Measurements from ENCODE around the gene ISCU.

ISCU gene

DNA sequence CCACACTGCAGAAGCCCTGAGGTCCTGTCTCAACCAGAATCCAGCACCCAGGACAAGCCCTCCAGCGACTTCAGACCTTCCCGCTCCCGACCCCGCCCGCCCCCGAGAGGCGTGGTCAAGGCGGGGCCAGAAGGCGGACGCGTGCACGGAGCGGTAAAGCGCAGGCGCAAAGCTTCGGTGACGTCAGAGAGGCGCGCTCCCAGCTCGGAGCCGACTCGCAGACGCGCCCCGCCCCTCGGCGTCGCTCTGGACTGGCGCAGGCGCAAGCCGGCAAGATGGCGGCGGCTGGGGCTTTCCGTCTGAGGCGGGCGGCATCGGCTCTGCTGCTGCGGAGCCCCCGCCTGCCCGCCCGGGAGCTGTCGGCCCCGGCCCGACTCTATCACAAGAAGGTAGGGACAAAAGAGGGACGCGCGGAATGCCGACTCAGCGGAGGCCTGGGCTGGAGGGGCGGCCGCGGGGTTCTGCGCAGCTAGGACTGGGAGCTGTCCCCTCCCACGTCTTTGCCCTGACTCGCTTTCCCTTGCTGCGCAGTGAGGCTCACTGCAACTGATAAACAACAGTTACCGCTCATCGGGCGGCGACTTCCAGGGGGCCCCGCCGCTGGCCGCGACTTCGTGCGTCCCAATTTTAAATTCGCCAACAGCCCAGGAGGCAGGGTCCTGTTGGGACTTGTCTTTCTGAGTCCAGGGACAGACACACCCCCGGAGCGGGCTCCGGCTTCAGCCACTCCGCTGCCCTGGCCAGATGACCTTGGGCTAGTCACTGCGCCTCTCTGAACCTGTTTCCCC is at the start of gene ISCU:
ISCU (plus strand) TSS at position 249 of the 788 bp plus-strand sequence; CDS start at position 276, 27 bp downstream.
- peak; percentile 87 for DNase-seq

DNA sequence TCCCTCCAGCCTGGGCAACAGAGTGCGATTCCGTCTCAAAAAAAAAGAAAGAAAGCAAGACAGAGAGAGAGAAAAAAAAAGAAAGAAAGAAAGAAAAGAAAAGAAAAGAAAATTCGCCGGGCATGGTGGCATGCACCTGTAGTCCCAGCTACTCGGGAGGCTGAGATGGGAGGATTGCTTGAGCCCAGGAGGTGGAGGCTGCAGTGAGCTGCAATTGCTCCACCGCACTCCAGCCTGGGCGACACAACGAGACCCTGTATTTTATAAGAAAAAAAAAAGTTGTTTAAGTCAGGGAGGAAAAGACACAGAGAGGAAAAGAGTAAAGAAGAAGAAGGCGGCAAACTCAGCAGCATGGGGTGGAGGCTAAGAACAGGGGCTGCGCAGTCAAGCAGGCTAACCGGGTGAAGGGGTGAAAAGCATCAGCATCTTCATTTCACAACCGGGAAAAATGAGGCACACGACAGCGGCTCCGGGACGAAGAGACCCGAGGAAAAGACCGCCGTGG is 47.9 kb upstream of the ISCU start:
- no peak for DNase-seq

DNA sequence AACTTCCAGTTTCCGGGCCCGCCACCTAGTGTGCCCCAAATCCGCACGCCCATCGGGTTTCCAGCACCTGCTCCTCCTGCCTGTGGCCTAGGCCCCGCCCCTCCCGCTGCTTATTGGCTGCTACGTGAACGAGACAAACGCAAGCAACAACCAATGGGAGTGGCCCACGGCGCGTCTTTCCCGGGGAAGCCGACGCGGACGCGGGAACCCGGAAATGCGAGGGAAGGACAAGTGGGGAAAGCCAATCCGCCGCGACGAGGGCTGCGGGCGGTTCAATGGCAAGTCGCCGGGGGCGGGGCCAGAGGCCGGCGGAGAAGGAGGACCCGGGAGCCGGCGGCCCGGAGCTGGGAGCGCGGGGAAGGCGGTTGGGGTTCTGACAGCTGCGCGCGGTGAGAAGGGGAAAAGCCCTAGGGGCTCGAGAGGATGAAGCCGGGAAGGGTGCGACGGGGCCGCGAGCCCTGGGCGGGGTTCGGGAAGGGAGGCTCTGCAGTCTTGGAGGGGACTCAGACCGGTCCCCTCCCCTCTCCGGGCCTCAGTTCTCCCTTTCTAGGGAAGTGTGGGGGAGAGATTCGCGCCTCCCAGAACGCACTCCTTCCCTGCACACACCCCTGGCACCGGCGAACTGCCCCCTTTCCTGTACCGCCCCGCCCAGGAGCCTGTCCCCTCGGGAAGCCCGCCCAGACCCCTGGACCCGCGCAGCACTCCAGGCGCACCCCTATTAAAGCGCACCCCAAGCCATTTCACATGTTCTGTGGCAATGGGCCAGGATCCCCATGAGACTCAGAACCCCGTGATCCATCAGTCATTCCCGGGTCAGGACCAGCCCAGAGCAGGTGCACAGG is 47.2 kb upstream of the ISCU start, which contains the start of gene FICD:
FICD (plus strand) TSS at position 305 of the 842 bp plus-strand sequence. CDS start 1,696 bp downstream, outside the sequence.
- peak; percentile 93 for DNase-seq

DNA sequence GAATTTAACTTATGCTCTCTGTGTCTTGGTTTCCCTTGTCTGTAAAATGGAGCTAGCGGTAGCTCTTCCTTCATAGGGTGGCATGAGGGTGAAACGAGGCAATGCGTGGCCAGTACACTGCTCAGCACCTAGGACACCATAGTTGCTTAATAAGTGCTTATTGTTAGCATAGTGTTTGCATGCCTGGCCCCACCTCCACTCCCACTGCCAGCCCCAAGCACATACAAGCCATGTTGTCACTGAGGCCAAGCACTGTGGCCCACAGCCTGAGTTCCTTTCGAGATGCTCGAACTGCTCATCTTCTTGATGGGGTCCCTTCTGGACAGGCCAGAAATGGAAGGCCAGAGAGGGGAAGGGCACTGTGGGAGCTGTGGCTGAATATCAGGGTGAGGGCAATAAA is 46.5 kb upstream of the ISCU start:
- DNase-seq = no peak

DNA sequence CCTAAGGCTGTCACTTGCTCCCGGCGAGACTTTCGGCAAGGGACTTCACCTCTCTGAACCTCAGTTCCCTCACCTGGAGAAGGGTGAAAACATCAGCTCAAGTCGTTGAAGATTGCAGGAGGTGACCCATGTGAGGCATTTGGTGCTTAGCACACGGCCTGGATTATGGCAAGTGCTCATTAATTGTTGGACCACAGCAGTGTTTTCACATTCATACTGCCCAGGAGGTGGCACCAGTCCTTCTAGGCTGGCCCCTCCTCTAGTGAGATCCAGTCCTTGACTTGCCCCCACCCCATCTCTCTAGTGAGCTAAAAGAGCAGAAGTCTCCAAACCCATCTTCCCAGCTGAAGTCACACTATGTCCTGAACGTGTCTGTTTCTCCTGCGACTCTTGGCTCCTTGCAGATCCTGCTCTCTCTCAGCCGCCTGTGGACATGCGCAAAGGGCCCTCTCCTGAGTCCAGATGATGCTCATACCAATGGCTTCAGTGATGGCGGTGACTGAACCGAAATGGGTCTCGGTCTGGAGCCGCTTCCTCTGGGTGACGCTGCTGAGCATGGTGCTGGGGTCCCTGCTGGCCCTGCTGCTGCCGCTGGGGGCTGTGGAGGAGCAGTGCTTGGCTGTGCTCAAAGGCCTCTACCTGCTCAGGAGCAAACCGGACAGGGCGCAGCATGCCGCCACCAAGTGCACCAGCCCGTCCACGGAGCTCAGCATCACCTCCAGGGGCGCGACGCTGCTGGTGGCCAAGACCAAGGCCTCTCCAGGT is 45.7 kb upstream of the ISCU start:
- DNase-seq = no peak

DNA sequence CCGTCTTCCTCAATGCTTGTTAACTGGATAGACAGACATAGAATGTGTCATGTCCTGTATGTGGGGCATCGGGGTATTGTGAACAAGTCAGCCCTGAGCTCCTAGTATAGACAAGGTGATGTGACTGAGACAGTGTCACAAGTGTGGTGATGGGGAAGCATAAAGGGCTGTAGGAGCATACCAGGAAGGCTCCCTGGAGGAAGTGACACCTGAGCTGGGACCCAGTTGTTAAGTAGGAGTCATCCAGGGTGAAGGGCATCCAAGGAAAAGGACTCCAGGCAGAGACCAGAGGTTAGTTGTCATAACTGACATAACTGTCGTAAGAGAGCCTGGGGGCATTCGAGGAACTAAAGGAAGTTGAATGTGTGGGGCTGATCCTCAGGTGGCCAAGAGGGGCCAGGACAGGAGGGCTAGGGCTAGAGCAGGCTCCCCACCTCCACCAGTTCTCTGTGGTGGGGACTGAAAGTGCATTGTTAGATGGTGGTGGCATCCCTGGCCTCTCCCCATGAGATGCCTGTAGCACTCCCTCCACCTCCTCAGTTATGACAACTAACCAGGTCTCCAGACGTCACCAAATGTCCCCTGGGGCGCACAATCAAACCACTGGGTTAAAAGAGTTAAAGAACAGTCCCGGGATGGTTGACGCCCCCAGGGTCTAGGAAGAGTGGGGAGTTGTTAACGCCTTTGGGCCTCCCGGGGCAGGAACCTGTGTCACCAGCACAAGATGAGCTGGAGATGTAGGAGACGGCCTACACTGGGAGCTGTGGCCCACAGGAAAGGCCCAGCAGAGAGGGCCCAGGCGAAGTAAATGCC is 44.9 kb upstream of the ISCU start:
- DNase-seq = no peak

DNA sequence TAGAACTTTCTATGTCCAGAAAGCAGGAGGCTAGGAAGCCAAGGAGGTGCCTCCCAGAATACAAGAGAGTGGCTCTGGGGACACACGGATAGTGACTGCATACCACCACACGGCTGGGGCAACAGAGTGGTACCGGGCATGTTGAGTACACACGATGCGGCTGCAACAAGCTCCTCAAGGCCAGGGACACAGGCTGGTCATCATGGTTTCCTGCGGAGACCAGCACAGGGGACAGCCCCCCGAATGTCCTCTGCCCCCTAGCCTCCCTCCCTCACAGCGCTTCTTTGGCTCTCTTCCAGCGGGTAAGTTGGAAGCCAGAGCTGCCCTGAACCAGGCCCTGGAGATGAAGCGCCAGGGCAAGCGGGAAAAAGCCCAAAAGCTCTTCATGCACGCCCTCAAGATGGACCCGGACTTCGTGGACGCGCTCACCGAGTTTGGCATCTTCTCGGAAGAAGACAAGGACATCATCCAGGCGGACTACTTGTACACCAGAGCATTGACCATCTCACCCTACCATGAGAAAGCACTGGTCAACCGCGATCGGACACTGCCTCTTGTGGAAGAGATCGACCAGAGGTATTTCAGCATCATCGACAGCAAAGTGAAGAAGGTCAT is 44.2 kb upstream of the ISCU start:
- no peak for DNase-seq

DNA sequence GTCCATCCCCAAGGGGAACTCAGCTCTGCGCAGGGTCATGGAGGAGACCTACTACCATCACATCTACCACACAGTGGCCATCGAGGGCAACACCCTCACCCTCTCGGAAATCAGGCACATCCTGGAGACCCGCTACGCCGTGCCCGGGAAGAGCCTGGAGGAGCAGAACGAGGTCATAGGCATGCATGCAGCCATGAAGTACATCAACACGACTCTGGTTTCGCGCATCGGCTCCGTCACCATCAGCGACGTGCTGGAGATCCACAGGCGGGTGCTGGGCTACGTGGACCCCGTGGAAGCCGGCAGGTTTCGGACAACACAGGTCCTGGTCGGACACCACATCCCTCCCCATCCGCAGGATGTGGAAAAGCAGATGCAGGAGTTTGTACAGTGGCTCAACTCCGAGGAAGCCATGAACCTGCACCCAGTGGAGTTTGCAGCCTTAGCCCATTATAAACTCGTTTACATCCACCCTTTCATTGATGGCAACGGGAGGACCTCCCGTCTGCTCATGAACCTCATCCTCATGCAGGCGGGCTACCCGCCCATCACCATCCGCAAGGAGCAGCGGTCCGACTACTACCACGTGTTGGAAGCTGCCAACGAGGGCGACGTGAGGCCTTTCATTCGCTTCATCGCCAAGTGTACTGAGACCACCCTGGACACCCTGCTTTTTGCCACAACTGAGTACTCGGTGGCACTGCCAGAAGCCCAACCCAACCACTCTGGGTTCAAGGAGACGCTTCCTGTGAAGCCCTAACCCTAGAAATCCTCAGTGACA is 43.5 kb upstream of the ISCU start:
- DNase-seq = no peak

DNA sequence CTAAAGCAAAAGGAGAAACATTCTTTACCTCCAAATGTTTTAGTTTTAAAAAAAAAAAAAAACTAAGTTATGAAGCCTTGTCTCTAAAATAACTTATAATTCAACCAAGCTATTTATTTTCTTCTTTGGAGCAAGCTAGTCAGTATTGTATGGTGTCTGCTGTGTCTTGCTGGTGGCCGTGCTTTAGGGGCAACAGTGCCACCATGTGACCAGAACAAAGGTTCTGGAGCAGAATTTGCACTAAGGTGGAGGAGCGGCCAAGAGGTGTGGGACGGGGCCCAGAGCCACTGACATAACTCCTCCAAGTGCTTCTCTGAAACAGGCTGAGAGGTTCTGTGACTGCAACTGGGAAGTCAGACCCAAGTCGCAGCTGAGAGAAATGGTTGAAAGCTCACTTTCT is 42.8 kb upstream of the ISCU start:
- DNase-seq = no peak

DNA sequence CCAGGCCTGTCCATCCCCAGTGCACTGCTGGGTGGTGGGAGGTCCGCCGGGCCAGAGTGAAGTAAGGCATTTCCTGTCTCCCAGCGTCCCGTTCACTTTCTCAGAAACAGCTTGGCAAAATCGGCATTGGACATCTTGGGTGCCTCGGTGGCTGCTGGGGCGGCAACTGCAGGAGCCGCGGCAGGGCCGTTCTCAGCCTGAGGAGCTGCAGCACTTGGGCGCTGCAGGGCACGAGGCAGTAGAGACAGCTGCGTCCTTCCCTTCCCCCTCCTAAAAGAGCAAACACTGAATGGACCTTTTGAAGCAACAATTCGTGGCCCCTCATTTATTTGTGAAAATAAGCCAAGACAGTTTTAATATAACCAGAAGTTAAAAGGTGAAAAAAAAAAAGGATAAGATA is 39.0 kb upstream of the ISCU start:
- DNase-seq = no peak

DNA sequence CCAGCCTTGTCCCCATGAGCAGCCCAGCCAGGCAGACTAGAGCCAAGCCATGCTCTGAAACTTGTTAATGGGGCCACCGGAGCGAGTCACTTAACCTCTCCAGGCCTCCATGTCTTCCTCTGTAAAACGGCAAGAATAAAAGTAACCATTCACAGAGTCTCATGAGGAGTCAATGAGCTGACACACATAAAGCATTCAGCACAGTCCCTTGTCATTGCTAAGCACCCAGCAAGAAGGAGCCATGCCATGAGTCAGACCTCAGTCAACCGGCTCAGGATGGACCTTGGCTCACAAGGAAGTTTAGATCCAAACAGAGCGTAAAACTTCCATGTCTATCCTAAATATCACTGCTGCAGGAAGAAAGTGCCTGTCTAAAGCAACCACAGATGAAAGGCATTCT is 36.7 kb upstream of the ISCU start:
- DNase-seq = no peak

DNA sequence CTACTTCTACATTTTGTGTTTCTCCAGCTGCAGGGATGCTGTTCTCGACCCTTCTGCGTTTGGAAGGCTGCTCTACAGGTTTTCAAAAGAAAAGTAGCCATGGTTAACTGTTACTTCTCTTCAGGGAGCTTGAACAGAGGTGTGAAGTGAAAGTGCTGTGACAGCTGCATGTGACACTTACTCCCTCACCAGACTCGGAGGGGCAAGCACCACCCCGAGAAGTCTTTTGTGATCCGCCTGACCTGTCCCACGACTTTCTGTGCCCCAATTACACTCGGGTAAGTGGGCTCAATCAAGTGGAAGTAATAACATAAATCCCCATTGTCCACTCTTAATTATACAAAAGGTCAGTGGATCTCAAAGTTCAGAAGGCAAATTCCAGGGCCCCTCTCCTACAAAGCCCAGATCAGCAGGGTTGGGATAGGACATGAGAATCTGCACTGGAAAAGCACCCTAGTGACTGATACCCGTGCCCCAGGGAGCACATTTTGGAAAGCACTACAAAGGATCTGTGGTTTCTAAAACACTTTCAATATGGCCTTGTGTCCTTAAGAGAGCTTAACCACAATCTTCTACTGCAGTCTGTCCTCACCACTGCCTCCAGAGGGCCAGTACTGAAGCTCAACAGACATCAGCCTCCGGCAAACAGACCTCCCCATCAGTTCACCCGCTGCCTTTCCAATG is 35.8 kb upstream of the ISCU start:
- no peak for DNase-seq

DNA sequence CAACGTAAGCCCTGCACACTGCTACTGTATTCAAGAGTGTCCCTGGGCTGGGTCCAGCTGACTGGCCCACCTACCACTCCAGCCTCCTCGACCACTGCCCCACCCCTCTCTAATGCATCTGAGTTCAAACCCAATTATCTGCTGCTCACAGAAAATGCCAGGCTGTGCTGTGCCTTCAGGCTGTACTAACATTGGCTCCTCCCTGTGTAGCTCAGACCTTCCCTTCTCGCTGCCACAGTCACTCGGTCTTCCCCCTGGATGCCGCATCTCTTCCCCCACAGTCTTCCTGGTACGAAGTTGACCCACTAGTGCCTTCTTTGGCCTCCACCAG is 35.3 kb upstream of the ISCU start:
- DNase-seq = no peak

DNA sequence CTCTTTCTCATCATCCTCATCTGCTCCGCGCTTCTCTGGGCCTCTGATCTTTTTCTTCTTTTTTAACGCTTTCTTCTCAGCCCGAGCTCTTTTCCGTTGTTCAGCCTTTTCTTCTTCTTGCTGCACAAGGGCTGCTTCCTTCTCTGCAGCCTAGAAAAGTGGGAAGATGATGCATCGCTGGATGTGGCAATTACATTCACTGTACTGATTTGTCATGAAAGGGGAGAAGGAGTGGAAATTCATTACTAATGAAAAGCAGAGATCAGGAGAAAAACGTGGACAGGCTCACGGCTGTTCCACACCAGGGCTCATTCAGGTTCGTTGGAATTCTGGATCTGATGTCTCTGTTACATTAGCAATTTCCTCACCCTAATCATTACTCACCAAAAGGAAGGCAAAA is 32.2 kb upstream of the ISCU start:
- no peak for DNase-seq

DNA sequence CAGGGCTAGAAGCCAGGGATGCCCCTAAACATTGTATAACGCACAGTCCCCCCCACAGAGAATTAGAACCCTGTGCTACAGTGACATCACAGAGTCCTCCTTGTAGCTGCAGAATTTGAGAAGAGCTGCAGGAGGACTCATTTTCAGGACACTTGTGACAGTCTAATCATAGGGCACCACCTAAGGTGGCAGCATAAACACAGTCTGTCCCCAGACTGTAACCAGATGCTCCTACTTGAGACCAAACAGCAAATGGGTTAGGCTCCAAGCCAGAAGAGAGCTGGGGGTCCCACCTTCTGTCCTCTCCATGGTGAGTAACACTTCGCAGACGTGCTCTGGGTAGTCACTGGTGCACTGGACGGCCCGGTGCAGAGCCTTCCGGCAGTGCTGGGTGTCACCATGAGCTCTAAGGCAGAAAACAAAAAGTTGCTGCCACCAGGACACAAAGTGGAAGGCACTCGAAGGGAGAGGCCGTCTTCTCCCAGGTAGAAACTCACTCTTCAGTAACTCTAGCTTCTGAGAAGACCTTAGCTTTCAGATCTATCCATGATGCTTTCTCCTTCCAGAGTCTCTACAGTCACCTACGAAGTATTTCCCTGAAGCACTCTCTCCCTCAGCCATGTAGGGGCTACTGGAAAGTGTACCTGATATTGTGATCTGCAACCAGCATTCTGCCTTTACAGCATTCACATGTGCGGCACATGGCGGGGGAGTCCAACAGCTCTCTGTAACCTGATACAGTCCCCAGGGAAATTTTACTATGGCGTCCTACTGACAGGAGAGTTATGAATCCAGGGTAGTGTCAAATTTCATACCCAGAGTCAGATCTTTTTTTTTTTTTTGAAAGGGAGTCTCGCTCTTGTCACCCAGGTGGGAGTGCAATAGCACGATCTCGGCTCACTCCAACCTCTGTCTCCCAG is 30.2 kb upstream of the ISCU start:
- DNase-seq = peak; percentile 89

DNA sequence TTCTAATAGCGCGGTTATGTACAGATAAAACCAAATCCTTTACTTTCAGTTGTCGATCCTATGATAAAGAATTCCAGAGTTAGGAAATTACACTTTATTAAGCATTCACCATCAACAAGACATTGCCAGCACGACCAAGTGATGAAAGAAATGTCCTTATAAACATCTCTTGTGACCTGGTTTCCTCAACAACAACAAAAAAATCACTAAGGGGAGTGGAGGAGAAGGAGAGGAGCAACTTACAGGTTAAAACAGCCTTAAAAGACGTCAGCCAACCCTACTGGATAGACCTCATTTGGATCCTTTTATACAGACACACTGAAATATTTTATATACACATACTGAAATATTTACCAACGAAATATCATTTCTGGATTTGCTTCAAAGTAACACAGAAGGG is 24.2 kb upstream of the ISCU start:
- DNase-seq = no peak

DNA sequence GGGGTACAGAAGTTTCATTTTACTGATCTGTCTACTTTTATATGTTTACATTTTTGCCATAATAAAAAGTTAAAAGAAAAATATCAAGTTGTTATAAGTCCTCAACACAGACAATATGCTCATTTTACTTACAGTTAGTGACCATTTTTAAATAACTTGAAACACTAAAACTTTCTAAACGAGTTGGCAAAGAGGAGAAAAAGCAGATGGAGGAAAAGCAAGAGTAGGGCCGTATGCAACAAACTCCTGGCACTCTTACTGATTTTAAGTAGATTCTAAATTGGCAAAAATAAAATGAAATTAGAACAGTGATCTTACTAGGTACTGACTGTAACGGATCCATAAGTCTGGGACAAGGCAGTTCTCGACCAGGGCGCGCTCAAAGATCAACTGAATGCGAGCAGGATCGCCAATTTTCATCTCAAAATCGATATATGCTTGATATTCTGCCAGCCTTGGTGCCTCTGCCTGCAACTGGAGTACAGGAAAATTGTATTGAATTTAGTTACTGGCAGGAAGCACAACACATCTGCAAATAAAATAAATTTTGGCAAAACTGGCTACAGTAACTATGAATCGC is 23.7 kb upstream of the ISCU start:
- no peak for DNase-seq

DNA sequence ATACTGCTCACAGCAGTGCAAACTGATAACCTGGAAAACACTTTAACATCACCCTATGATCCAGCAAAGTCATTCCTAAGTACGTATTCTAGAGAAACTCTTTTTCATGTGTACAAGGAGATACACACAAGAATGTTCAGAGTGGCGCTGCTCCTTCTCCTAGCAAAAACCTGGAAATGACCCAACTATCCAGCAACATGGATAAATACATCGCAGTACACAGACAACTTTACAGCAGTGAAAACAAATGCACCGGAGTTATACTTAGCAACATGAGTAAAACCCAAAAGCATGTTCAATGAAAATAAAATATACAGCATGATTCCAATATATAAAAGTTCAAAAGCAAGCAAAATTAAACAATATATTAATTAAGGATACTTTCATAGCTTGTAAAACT is 20.1 kb upstream of the ISCU start:
- no peak for DNase-seq

DNA sequence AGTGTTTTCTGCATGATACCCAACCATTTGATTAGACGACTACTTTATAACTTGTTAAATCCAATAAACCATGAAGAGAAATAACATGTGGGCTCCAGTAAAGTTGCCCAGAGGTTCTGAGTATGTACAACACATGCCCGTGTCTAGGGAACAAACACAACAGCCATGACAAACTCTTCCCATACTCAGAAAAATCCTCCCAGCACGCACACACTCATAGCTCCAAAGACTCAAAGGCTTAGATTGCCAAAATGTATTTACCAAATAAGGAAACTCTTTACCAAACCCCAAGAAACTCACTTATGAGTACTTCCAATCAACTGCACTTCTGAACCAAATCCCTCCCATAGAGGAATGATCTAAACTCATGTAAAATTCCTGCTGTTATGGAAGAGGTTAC is 18.7 kb upstream of the ISCU start:
- no peak for DNase-seq
